Stomach (tissue), 4 donors: ENCODE measurements around the gene FSTL4.

ENCODE experiments used
- EP300 ChIP-seq: sonication (generic); formaldehyde crosslinking; IDR thresholded peaks from one replicate; pipeline ENCODE4 v1.6.1; 2017; ENCODE audit warnings: antibody characterized with exemption
- POLR2A ChIP-seq, 4 donors: fragments of 450-650 bp; IDR thresholded peaks; one replicate each; pipeline ENCODE4 v1.6.1; 2016; ENCODE audit warnings: antibody characterized with exemption in 4 of 4, control low read depth in 2 of 4, mild to moderate bottlenecking in 1 of 4, moderate library complexity in 1 of 4
- TF ChIP-seq, protein P1 (sequence below), 7 experiments: fragments of 450-650 bp in 4 of 7; fragments of 200-600 bp in 3 of 7; sonication (generic) in 3 of 7; IDR thresholded peaks; one replicate each; pipeline ENCODE4 v1.5.1; 2016 to 2019; ENCODE audit warnings: antibody characterized with exemption in 7 of 7, control low read depth in 2 of 7, mild to moderate bottlenecking in 1 of 7

DNA sequence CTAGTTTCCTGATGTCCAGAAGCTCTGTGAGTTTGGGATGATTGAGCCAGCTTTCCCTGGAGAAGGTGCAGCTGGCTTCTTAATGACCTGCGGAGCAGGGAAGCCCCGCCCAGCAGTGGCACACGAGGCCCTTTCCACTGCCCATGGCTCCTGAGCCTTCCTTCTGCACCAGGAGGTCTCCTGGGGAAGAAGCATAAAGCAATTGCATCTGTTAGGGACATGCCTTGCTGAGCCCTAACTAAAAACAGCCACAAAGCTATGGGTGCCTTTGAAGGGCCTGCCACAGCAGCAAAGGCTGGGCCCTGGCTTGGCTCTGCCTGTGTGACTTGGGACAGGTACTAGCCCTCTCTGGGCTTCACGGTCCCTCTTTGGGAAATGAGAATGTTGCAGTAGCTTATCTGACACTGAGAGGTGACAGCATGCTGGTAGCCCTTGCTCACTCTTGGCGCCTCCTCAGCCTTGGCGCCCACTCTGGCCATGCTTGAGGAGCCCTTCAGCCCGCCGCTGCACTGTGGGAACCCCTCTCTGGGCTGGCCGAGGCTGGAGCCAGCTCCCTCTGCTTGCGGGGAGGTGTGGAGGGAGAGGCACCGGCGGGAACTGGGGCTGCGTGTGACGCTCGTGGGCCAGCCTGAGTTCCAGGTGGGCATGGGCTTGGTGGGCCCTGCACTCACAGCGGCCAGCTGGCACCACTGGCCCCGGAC, 218.4 kb downstream of the FSTL4 start:
- TF ChIP-seq, protein P1, sequence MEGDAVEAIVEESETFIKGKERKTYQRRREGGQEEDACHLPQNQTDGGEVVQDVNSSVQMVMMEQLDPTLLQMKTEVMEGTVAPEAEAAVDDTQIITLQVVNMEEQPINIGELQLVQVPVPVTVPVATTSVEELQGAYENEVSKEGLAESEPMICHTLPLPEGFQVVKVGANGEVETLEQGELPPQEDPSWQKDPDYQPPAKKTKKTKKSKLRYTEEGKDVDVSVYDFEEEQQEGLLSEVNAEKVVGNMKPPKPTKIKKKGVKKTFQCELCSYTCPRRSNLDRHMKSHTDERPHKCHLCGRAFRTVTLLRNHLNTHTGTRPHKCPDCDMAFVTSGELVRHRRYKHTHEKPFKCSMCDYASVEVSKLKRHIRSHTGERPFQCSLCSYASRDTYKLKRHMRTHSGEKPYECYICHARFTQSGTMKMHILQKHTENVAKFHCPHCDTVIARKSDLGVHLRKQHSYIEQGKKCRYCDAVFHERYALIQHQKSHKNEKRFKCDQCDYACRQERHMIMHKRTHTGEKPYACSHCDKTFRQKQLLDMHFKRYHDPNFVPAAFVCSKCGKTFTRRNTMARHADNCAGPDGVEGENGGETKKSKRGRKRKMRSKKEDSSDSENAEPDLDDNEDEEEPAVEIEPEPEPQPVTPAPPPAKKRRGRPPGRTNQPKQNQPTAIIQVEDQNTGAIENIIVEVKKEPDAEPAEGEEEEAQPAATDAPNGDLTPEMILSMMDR (IDR thresholded peaks at IDR 0.05), result no peak
- TF ChIP-seq POLR2A (IDR thresholded peaks at IDR 0.05) (no peak), EP300 (no peak)
